ENCODE data around the gene SSNA1.
A peak's percentile ranks its signal among the peaks of the same experiment; 100 is the strongest.

SSNA1 gene

DNA sequence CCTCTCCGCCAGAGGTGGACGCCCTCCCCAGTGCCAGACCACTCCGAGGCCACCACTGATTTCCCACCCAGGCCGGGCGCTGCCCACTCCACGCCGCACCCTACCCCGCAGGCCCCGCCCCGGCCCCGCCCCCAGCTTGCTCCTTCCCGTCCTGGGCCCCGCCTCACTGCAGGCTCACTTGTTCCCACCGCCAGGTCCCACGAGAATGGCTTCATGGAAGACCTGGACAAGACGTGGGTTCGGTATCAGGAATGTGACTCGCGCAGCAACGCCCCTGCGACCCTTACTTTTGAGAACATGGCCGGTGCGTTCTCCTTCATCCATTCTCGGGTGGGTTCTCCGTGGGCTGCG is 25.1 kb upstream of the SSNA1 start (continued):
- TF ChIP-seq ZNF629 (tag by site-specific recombination; IDR thresholded peaks at IDR 0.05) (no peak), ZFP41 (tag by site-specific recombination; IDR thresholded peaks at IDR 0.05; ENCODE audit: borderline replicate concordance) (no peak)

DNA sequence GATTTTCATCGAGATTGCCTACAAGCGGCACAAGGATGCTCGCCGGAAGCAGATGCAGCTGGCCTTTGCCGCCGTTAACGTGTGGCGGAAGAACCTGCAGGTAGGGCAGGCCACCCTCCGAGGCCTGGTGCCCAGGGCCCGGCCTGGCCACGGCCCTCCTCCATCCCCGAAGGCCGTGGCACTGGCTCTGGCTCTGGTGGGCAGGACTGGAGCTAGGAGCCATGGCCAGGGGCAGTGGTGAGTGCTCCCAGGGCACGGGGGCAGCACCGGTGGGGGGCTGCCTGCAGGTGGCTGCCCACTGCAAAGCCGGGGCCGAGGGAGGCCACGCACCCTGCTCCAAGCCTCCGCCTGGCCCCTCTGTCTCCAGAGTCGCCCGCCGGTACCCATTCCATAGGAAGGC is 24.7 kb upstream of the SSNA1 start:
- Histone ChIP-seq H3K4me1 (ENCODE audit: control insufficient read depth, insufficient read depth, low read length) (no peaks in the 10 kb centered on the region), H3K36me3 (ENCODE audit: control insufficient read depth in 2 of 2, insufficient read depth in 1 of 2, low read length in 2 of 2) (no peaks in the 10 kb centered on the region), H3K9me3 (ENCODE audit: control insufficient read depth, insufficient read depth, low read depth, low read length) (no peaks in the 10 kb centered on the region), H3K27ac (ENCODE audit: extremely low read depth, low read depth, low read length) (no peak overlapping the region), H3K4me3 (ENCODE audit: low read depth, low read length) (no peak overlapping the region)
- ChIA-PET POLR2A (interaction anchor here (2.5 kb wide), 1 partner anchor 34 kb away, joined by 7 read pairs; no protein-coding TSS in a partner anchor), CTCF (interaction anchor here (0.6 kb wide), 1 partner anchor 42 kb away, joined by 4 read pairs; no protein-coding TSS in a partner anchor)
- TF ChIP-seq ZBTB7A (tag by site-specific recombination; IDR thresholded peaks at IDR 0.05; ENCODE audit: low read depth) (no peak), ZNF664 (tag by site-specific recombination; IDR thresholded peaks at IDR 0.05) (no peak), ZNF707 (tag by site-specific recombination; IDR thresholded peaks at IDR 0.05) (no peak), ZSCAN30 (tag by site-specific recombination; IDR thresholded peaks at IDR 0.05) (no peak), ZNF146 (tag by site-specific recombination; IDR thresholded peaks at IDR 0.05) (no peak), KLF8 (tag by site-specific recombination; IDR thresholded peaks at IDR 0.05) (no peak), ZSCAN23 (tag by site-specific recombination; IDR thresholded peaks at IDR 0.05) (no peak)
- TF ChIP-seq, protein P1, sequence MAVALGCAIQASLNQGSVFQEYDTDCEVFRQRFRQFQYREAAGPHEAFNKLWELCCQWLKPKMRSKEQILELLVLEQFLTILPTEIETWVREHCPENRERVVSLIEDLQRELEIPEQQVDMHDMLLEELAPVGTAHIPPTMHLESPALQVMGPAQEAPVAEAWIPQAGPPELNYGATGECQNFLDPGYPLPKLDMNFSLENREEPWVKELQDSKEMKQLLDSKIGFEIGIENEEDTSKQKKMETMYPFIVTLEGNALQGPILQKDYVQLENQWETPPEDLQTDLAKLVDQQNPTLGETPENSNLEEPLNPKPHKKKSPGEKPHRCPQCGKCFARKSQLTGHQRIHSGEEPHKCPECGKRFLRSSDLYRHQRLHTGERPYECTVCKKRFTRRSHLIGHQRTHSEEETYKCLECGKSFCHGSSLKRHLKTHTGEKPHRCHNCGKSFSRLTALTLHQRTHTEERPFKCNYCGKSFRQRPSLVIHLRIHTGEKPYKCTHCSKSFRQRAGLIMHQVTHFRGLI (tag by site-specific recombination; IDR thresholded peaks at IDR 0.05), result no peak

DNA sequence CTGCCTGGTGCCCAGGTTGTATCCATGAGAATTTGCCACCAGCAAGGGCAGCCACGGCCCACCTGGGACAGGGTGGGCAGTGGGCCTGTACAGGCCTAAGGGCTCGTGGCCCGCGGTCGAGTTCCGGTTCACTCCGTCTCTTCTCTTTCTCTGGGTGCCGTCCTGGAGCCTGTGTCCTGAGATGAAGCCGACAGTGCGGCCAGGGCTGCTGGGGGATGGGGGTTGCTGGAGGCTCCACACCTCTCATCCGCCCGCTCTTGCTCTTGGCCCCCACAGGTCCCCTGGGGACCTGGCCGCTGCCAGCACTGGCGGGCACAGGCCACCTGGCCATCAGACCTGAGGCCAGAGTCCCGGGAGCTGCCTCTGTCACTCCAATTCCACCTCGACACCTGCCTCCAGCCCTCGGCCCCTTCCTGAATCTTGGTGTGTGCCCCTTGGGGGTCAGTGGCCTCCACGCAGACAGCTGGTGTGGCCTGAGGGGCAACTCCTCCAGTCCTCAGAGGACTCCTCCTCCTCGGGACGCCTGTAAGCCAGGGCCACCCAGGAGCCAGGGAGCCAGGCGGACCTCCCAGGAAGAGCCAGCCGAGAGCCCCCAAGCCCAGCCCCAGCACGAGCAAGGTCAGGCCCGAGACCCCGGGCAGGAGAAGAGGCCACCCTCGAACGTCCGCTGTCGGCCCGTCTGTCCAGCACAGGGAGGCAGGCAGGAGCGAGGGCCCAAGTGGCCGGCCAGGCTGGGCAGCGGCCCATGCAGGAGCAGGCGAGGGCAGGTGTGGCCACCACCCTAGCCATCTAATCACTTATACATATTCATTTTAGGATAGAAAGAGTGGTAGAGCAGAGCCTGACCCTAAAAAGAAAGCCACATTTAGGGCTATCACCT is 23.9 kb upstream of the SSNA1 start:
- no peaks in the 10 kb centered on the region for H3K36me3 ChIP-seq (ENCODE audit: control insufficient read depth in 2 of 2, insufficient read depth in 1 of 2, low read length in 2 of 2)
- ChIA-PET CTCF (no interaction called here), POLR2A (no interaction called here)
- no peaks in the 10 kb centered on the region for H3K9me3 ChIP-seq (ENCODE audit: control insufficient read depth, insufficient read depth, low read depth, low read length)
- H3K4me1 ChIP-seq (ENCODE audit: control insufficient read depth, insufficient read depth, low read length), result no peaks in the 10 kb centered on the region; the same call in 1 of the 2 replicates
- TF ChIP-seq GLIS2 (tag by site-specific recombination; IDR thresholded peaks at IDR 0.05) (peak; percentile 43; the same call in 1 of the 2 replicates), ZNF530 (tag by site-specific recombination; IDR thresholded peaks at IDR 0.05; ENCODE audit: low read depth) (no peak)
- no peak overlapping the region for H3K27ac ChIP-seq (ENCODE audit: extremely low read depth, low read depth, low read length)
- no peak overlapping the region for H3K4me3 ChIP-seq (ENCODE audit: low read depth, low read length)

DNA sequence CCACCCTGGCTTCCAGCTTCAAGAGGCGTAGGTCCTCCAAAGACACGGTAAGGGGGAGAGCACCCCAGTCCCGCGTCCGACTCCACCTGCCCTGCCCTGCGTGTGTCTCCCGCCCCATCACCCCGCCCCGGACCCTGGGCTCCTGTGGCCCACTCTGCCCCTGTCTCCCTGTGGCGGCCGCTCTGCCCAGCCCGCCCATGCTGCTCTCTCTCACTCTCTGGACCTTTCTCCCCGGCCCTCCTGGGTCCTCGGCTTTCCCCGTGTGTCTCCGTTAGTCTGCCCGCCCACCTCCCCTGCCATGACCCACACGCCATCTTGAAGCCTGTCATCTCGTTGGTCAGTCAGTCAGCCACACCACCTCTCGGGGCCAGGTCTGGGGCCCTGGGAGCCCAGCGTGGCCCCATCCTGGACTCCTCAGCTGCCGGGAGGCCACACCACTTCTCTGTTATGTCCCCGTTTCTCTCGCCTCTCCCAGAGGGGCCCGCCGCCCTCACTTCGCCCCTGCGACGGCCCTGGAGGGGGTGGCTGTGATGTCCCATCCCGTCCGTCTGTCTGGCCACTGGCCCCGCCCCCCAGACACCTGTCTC is 23.1 kb upstream of the SSNA1 start:
- Histone ChIP-seq H3K4me3 (ENCODE audit: low read depth, low read length) (no peak overlapping the region), H3K36me3 (ENCODE audit: control insufficient read depth in 2 of 2, insufficient read depth in 1 of 2, low read length in 2 of 2) (no peaks in the 10 kb centered on the region), H3K27ac (ENCODE audit: extremely low read depth, low read depth, low read length) (no peak overlapping the region), H3K4me1 (ENCODE audit: control insufficient read depth, insufficient read depth, low read length) (no peaks in the 10 kb centered on the region; the same call in 1 of the 2 replicates), H3K9me3 (ENCODE audit: control insufficient read depth, insufficient read depth, low read depth, low read length) (no peaks in the 10 kb centered on the region)
- ChIA-PET CTCF (interaction anchor here (0.9 kb wide), 1 partner anchor 23 kb away, joined by 3 read pairs; the partner anchor contains the start of genes ANAPC2 and SSNA1), POLR2A (interaction anchor here (0.6 to 1.9 kb wide), 3 partner anchors 24 to 54 kb away, joined by 3 to 7 read pairs (median 6); no protein-coding TSS in a partner anchor)
- TF ChIP-seq ZNF248 (tag by site-specific recombination; IDR thresholded peaks at IDR 0.05), result no peak
- no peak for TF ChIP-seq ZEB2 (tag by site-specific recombination; IDR thresholded peaks at IDR 0.05)
- no peak for TF ChIP-seq ZNF324 (tag by site-specific recombination; IDR thresholded peaks at IDR 0.05)
- TF ChIP-seq, protein P2, sequence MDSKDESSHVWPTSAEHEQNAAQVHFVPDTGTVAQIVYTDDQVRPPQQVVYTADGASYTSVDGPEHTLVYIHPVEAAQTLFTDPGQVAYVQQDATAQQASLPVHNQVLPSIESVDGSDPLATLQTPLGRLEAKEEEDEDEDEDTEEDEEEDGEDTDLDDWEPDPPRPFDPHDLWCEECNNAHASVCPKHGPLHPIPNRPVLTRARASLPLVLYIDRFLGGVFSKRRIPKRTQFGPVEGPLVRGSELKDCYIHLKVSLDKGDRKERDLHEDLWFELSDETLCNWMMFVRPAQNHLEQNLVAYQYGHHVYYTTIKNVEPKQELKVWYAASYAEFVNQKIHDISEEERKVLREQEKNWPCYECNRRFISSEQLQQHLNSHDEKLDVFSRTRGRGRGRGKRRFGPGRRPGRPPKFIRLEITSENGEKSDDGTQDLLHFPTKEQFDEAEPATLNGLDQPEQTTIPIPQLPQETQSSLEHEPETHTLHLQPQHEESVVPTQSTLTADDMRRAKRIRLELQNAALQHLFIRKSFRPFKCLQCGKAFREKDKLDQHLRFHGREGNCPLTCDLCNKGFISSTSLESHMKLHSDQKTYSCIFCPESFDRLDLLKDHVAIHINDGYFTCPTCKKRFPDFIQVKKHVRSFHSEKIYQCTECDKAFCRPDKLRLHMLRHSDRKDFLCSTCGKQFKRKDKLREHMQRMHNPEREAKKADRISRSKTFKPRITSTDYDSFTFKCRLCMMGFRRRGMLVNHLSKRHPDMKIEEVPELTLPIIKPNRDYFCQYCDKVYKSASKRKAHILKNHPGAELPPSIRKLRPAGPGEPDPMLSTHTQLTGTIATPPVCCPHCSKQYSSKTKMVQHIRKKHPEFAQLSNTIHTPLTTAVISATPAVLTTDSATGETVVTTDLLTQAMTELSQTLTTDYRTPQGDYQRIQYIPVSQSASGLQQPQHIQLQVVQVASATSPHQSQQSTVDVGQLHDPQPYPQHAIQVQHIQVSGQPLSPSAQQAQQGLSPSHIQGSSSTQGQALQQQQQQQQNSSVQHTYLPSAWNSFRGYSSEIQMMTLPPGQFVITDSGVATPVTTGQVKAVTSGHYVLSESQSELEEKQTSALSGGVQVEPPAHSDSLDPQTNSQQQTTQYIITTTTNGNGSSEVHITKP (tag by site-specific recombination; IDR thresholded peaks at IDR 0.05), result no peak
- TF ChIP-seq, protein P3, sequence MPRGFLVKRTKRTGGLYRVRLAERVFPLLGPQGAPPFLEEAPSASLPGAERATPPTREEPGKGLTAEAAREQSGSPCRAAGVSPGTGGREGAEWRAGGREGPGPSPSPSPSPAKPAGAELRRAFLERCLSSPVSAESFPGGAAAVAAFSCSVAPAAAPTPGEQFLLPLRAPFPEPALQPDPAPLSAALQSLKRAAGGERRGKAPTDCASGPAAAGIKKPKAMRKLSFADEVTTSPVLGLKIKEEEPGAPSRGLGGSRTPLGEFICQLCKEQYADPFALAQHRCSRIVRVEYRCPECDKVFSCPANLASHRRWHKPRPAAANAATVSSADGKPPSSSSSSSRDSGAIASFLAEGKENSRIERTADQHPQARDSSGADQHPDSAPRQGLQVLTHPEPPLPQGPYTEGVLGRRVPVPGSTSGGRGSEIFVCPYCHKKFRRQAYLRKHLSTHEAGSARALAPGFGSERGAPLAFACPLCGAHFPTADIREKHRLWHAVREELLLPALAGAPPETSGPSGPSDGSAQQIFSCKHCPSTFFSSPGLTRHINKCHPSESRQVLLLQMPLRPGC (tag by site-specific recombination; IDR thresholded peaks at IDR 0.05), result no peak
- TF ChIP-seq ZNF174 (tag by site-specific recombination; IDR thresholded peaks at IDR 0.05), result no peak
- TF ChIP-seq, protein P4, sequence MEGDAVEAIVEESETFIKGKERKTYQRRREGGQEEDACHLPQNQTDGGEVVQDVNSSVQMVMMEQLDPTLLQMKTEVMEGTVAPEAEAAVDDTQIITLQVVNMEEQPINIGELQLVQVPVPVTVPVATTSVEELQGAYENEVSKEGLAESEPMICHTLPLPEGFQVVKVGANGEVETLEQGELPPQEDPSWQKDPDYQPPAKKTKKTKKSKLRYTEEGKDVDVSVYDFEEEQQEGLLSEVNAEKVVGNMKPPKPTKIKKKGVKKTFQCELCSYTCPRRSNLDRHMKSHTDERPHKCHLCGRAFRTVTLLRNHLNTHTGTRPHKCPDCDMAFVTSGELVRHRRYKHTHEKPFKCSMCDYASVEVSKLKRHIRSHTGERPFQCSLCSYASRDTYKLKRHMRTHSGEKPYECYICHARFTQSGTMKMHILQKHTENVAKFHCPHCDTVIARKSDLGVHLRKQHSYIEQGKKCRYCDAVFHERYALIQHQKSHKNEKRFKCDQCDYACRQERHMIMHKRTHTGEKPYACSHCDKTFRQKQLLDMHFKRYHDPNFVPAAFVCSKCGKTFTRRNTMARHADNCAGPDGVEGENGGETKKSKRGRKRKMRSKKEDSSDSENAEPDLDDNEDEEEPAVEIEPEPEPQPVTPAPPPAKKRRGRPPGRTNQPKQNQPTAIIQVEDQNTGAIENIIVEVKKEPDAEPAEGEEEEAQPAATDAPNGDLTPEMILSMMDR (tag by site-specific recombination; IDR thresholded peaks at IDR 0.05), result no peak

Measured in HEK293 (cell line).